Osteocyte (in vitro differentiated cells): ENCODE results near the gene HAT1. TPM values are rescaled to one million over a fixed set of nuclear protein-coding genes. Genes with fewer than 3 reads are reported as not detected.

Experiments
- DNase-seq: peaks from one replicate; pipeline ENCODE4 v3.0.0; 2021; ENCODE audit warnings: mixed read lengths; ENCODE audit not compliant: unreplicated experiment; ENCODE audit errors: extremely low spot score
- H3K27ac Mint-ChIP-seq: one replicate; pipeline ENCODE4 v1.8.0; 2021; ENCODE audit warnings: mild to moderate bottlenecking, mixed read lengths; ENCODE audit not compliant: unreplicated experiment
- H3K27me3 Mint-ChIP-seq: one replicate; pipeline ENCODE4 v1.8.0; 2021; ENCODE audit warnings: mixed read lengths; ENCODE audit not compliant: unreplicated experiment
- H3K36me3 Mint-ChIP-seq: one replicate; pipeline ENCODE4 v1.8.0; 2021; ENCODE audit warnings: mixed read lengths; ENCODE audit not compliant: unreplicated experiment
- H3K4me1 Mint-ChIP-seq: one replicate; pipeline ENCODE4 v1.8.0; 2021; ENCODE audit warnings: mixed read lengths; ENCODE audit not compliant: unreplicated experiment
- H3K4me3 Mint-ChIP-seq: one replicate; pipeline ENCODE4 v1.8.0; 2021; ENCODE audit warnings: mild to moderate bottlenecking, moderate library complexity, mixed read lengths; ENCODE audit not compliant: unreplicated experiment
- H3K9me3 Mint-ChIP-seq: one replicate; pipeline ENCODE4 v1.8.0; 2021; ENCODE audit warnings: mixed read lengths; ENCODE audit not compliant: unreplicated experiment
- total RNA-seq: library from RNA; stranded (reverse); gene quantifications from 2 replicates; pipeline ENCODE4 v1.2.1, GENCODE V29; 2021
- TF ChIP-seq, protein P1 (sequence below): fragments of 200-600 bp; sonication (generic); IDR thresholded peaks from 2 replicates; pipeline ENCODE4 v1.5.0; 2021; ENCODE audit warnings: antibody characterized with exemption, mild to moderate bottlenecking, moderate library complexity

HAT1 gene
- total RNA-seq, 1 donor from 2014 or later: 45.7 TPM

DNA sequence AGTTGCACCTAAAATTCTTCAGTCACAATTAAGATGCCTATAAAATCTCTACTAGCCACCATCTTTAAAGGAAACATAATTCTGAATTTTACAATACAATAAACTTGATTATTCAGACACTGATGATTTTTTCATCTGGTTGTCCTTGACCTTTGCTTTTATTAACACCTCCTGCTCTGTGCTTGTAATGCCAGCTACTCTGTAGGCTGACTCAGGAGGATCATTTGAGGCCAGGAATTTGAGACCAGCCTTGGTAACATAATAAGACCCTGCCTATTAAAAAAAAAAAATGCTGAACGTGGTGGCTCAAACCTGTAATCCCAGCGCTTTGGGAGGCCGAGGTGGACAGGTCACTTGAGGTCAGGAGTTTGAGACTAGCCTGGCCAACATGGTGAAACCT is 38.3 kb downstream of the HAT1 start:
- DNase-seq: no peak
- no peak overlapping the region for H3K4me3 Mint-ChIP-seq
- H3K27ac Mint-ChIP-seq: no peak overlapping the region
- H3K36me3 Mint-ChIP-seq: peaks cover 3% of the 10 kb centered on the region
- peaks cover 23% of the 10 kb centered on the region for H3K4me1 Mint-ChIP-seq
- H3K27me3 Mint-ChIP-seq: no peaks in the 10 kb centered on the region
- TF ChIP-seq, protein P1, sequence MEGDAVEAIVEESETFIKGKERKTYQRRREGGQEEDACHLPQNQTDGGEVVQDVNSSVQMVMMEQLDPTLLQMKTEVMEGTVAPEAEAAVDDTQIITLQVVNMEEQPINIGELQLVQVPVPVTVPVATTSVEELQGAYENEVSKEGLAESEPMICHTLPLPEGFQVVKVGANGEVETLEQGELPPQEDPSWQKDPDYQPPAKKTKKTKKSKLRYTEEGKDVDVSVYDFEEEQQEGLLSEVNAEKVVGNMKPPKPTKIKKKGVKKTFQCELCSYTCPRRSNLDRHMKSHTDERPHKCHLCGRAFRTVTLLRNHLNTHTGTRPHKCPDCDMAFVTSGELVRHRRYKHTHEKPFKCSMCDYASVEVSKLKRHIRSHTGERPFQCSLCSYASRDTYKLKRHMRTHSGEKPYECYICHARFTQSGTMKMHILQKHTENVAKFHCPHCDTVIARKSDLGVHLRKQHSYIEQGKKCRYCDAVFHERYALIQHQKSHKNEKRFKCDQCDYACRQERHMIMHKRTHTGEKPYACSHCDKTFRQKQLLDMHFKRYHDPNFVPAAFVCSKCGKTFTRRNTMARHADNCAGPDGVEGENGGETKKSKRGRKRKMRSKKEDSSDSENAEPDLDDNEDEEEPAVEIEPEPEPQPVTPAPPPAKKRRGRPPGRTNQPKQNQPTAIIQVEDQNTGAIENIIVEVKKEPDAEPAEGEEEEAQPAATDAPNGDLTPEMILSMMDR: no peak
- H3K9me3 Mint-ChIP-seq: no peaks in the 10 kb centered on the region

DNA sequence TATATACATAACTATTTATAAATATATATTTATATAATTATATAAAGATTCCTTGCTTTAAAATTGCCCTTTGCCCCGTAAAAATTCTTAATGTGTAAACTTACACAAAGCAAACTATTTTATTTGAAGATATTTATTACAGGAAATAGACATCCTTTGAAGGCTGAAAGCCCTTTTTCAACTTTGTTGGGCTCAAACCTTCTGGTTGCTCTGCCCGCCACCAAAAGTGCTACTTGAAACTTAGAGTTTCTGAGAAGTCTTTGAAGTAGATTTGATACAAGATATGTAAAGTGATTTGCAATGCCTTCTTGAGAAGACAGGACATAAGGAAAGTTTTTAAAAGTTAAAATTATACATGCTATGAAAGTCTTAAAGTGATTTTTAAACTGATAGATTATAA is 40.9 kb downstream of the HAT1 start:
- TF ChIP-seq, protein P1: no peak
- peaks cover 20% of the 10 kb centered on the region for H3K4me1 Mint-ChIP-seq
- DNase-seq: no peak
- H3K27ac Mint-ChIP-seq: no peak overlapping the region
- H3K27me3 Mint-ChIP-seq: no peaks in the 10 kb centered on the region
- no peaks in the 10 kb centered on the region for H3K9me3 Mint-ChIP-seq
- peaks cover 8% of the 10 kb centered on the region for H3K36me3 Mint-ChIP-seq
- H3K4me3 Mint-ChIP-seq: no peak overlapping the region

DNA sequence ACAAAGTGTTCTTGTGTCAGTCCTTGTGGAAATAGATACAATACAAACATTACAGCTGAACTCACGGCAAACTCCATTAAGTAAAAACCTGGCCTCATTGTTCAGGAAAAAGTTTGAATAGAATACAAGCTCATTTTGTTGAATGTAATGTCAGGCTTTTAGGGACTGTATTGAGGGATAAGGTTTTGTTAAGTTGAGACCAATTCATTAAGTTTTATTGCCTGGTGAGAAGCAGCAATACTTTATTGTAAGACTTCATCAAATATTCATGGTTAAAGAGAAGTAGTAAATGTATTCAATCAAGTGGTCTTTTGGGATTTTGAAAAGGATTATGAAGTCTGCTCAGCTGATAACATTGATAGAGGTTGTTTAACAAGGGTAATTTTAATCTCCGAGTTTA is 42.0 kb downstream of the HAT1 start:
- Mint-ChIP-seq H3K4me1 (peaks cover 15% of the 10 kb centered on the region), H3K4me3 (no peak overlapping the region), H3K27me3 (no peaks in the 10 kb centered on the region), H3K27ac (no peak overlapping the region), H3K9me3 (no peaks in the 10 kb centered on the region), H3K36me3 (peaks cover 6% of the 10 kb centered on the region)
- TF ChIP-seq, protein P1: no peak
- DNase-seq: no peak

DNA sequence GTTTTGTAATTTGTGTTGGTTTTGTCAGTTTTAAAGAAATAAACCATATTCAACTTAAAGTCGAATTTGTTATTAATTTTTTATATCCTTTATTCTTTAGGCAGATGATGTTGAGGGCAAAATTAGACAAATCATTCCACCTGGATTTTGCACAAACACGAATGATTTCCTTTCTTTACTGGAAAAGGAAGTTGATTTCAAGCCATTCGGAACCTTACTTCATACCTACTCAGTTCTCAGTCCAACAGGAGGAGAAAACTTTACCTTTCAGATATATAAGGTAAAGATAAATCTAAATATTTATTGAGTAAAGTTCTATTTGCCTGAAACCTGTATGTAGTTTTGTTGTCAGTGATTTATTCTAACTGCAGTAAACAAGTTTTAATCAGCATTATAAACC is 43.0 kb downstream of the HAT1 start:
- TF ChIP-seq, protein P1: no peak
- DNase-seq: no peak
- Mint-ChIP-seq H3K36me3 (peaks cover 9% of the 10 kb centered on the region), H3K9me3 (no peaks in the 10 kb centered on the region), H3K4me3 (no peak overlapping the region), H3K27me3 (no peaks in the 10 kb centered on the region), H3K27ac (no peak overlapping the region), H3K4me1 (peaks cover 8% of the 10 kb centered on the region)

DNA sequence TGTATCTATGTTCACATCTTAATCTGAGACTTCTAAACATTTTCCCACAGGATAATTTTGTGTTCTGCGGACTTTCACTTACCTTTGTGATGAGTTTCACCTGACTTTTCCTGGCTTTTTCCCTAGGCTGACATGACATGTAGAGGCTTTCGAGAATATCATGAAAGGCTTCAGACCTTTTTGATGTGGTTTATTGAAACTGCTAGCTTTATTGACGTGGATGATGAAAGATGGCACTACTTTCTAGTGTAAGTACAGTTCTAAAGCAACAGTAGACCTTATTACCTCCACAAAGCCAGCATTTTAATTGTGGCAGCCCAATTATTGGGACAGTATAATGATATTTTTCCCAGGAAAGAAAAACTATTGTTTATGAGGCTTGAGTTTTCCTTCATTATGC is 43.4 kb downstream of the HAT1 start:
- DNase-seq: no peak
- H3K9me3 Mint-ChIP-seq: no peaks in the 10 kb centered on the region
- H3K27me3 Mint-ChIP-seq: no peaks in the 10 kb centered on the region
- H3K4me3 Mint-ChIP-seq: no peak overlapping the region
- H3K36me3 Mint-ChIP-seq: peaks cover 9% of the 10 kb centered on the region
- H3K27ac Mint-ChIP-seq: no peak overlapping the region
- H3K4me1 Mint-ChIP-seq: peaks cover 5% of the 10 kb centered on the region
- TF ChIP-seq, protein P1: no peak
